Measurements from ENCODE around the gene MARCHF2.

DNA sequence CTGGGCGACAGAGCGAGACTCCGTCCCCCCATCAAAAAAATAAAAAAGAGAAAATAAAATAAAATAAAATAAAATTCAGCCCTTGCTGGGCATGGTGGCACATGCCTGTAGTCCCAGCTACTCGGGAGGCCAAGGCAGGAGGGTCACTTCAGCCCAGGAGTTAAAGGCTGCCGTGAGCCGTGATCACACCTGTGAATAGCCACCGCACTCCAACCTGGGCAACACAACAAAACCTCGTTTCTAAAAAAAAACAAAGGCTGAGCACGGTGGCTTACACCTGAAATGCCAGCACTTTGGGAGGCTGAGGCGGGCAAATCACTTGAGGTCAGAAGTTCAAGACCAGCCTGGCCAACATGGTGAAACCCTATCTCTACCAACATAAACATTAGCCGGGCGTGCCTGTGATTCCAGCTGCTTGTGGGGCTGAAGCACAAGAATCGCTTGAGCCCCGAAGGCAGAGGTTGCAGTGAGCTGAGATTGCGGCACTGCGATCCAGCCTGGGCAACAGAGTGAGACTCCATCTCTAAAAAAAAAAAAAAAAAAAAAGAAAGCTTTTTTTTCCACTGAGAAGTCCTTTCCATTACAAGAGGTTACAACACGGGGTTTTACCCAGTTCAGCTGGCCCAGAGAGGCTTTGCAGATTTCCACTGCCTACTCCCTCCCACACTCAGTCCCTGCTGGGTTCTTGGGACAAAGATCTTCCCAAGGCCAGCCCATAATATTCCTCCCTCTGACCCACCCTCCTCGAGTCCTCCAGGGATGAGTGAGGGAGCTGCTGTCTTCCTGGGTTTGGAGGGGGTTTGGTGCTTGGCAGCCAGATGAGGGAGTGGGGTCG lies 42.7 kb upstream of the MARCHF2 start:
- TF ChIP-seq, protein P1, sequence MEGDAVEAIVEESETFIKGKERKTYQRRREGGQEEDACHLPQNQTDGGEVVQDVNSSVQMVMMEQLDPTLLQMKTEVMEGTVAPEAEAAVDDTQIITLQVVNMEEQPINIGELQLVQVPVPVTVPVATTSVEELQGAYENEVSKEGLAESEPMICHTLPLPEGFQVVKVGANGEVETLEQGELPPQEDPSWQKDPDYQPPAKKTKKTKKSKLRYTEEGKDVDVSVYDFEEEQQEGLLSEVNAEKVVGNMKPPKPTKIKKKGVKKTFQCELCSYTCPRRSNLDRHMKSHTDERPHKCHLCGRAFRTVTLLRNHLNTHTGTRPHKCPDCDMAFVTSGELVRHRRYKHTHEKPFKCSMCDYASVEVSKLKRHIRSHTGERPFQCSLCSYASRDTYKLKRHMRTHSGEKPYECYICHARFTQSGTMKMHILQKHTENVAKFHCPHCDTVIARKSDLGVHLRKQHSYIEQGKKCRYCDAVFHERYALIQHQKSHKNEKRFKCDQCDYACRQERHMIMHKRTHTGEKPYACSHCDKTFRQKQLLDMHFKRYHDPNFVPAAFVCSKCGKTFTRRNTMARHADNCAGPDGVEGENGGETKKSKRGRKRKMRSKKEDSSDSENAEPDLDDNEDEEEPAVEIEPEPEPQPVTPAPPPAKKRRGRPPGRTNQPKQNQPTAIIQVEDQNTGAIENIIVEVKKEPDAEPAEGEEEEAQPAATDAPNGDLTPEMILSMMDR (IDR thresholded peaks at IDR 0.05): no peak
- TF ChIP-seq POLR2A (IDR thresholded peaks at IDR 0.05) (no peak), POLR2AphosphoS5 (IDR thresholded peaks at IDR 0.05; ENCODE audit: insufficient read depth in 1 of 2, low read depth in 1 of 2) (no peak)

Measured in vagina (tissue), 2 donors.